HepG2 (cell line): ENCODE results near the gene SPECC1L. TPM values are rescaled to one million over a fixed set of nuclear protein-coding genes. Genes with fewer than 3 reads are reported as not detected.

Experiments
- ATAC-seq: fragments of 200-7000 bp; cut with Tn5 transposase; 3 replicates; pipeline ENCODE4 v1.9.1; 2020; ENCODE audit warnings: mild to moderate bottlenecking, moderate library complexity
- BruUV-seq: library from RNA; stranded (reverse); fragments of 400-500 nt; replicated peaks from 2 replicates; lab custom pipeline; 2021; lab: Mats Ljungman, UMichigan
- CTCF ChIA-PET: fragments of 300-600 bp; formaldehyde crosslinking; extraction: SDS; loops from one replicate; lab custom pipeline; 2021; ENCODE audit warnings: low total read pairs, inconsistent platforms, low intra/inter-chr PET ratio; lab: Yijun Ruan, JAX
- POLR2A ChIA-PET: fragments of 350-600 bp; sonication (Branson Sonifier 250); formaldehyde crosslinking; loops from one replicate; lab custom pipeline; 2020; ENCODE audit warnings: antibody characterized with exemption, inconsistent platforms; lab: Yijun Ruan, JAX
- DNase-seq: peaks from one replicate; pipeline ENCODE4 v3.0.0-alpha.2; 2015; ENCODE audit warnings: low spot score
- FAIRE-seq: peaks from 3 replicates; lab custom pipeline; 2011; peaks lifted over from hg19 to GRCh38; lab: Jason Lieb, UNC
- H2AFZ ChIP-seq: one replicate; pipeline ENCODE4 v1.6.1; 2011; ENCODE audit warnings: low read length, inconsistent platforms
- H3K27ac ChIP-seq: fragments of 300-600 bp; 3 replicates; pipeline ENCODE4 v1.8.0; 2011; ENCODE audit warnings: mixed run types, mild to moderate bottlenecking, mixed read lengths, low read length, inconsistent platforms; ENCODE audit not compliant: insufficient read depth; ENCODE audit errors: extremely low read length
- H3K27me3 ChIP-seq, 2 experiments: fragments of 200-600 bp in 1 of 2; 2 replicates in 1 of 2; 3 replicates in 1 of 2; pipeline versions ENCODE4 v1.6.0 to v1.8.0; 2011; ENCODE audit warnings: low read length in 2 of 2, mild to moderate bottlenecking in 2 of 2, moderate library complexity in 2 of 2, inconsistent platforms in 1 of 2; ENCODE audit not compliant: insufficient read depth in 2 of 2, control insufficient read depth in 1 of 2
- H3K36me3 ChIP-seq, 2 experiments: fragments of 200-600 bp in 1 of 2; replicated peaks in 1 of 2; 2 replicates in 1 of 2; 3 replicates in 1 of 2; pipeline versions ENCODE4 v1.5.1 to v1.8.0; 2011; ENCODE audit warnings: low read length in 2 of 2, inconsistent platforms in 1 of 2; ENCODE audit not compliant: insufficient read depth in 2 of 2, control insufficient read depth in 1 of 2
- H3K4me1 ChIP-seq: 2 replicates; pipeline ENCODE4 v1.5.1; 2012; ENCODE audit warnings: low read length, inconsistent platforms; ENCODE audit not compliant: insufficient read depth
- H3K4me2 ChIP-seq: 2 replicates; pipeline ENCODE4 v1.6.0; 2011; ENCODE audit warnings: low read depth, low read length, inconsistent platforms
- H3K4me3 ChIP-seq, 3 experiments: fragments of 200-600 bp in 1 of 3; sonication (generic), shearing (Covaris generic) in 1 of 3; replicated peaks in 1 of 3; 2 replicates each; pipeline ENCODE4 v1.5.1; 2011 to 2016; ENCODE audit warnings: low read length in 3 of 3, inconsistent platforms in 2 of 3, low read depth in 2 of 3, mild to moderate bottlenecking in 2 of 3, control low read depth in 1 of 3, mixed read lengths in 1 of 3; ENCODE audit not compliant: insufficient read depth in 1 of 3
- H3K79me2 ChIP-seq: one replicate; pipeline ENCODE4 v1.6.1; 2011; ENCODE audit warnings: low read length, inconsistent platforms; ENCODE audit not compliant: insufficient read depth
- H3K9ac ChIP-seq: 2 replicates; pipeline ENCODE4 v1.6.0; 2011; ENCODE audit warnings: mild to moderate bottlenecking, low read depth, low read length, inconsistent platforms; ENCODE audit not compliant: insufficient read depth
- H3K9me3 ChIP-seq: 2 replicates; pipeline ENCODE4 v1.5.1; 2012; ENCODE audit warnings: mild to moderate bottlenecking, low read length
- H4K20me1 ChIP-seq: 2 replicates; pipeline ENCODE4 v1.6.0; 2011; ENCODE audit warnings: inconsistent platforms, mild to moderate bottlenecking, low read length, moderate library complexity; ENCODE audit not compliant: insufficient read depth
- ATF7 ChIP-seq, 2 experiments: fragments of 450-650 bp in 1 of 2; sonication (generic) in 1 of 2; formaldehyde crosslinking in 1 of 2; IDR thresholded peaks; 2 replicates each; pipeline versions ENCODE4 v1.4.0 to v1.6.1; 2016 to 2020; ENCODE audit warnings: antibody characterized with exemption in 1 of 2, mild to moderate bottlenecking in 1 of 2, missing genetic modification reagents in 1 of 2
- CSRNP2 ChIP-seq: sonication (generic); formaldehyde crosslinking; conservative IDR thresholded peaks from 2 replicates; pipeline ENCODE4 v1.8.0; 2022; ENCODE audit warnings: low read depth, missing genetic modification reagents
- FOXA3 ChIP-seq: IDR thresholded peaks from 2 replicates; pipeline ENCODE4 v1.6.1; 2016; ENCODE audit warnings: missing genetic modification reagents, missing compliant biosample characterization
- FUBP1 ChIP-seq: sonication (generic); formaldehyde crosslinking; IDR thresholded peaks from 2 replicates; pipeline ENCODE4 v1.5.1; 2020; ENCODE audit warnings: missing genetic modification reagents, mild to moderate bottlenecking, borderline replicate concordance
- MXI1 ChIP-seq: IDR thresholded peaks from 3 replicates; pipeline ENCODE4 v1.6.1; 2012; ENCODE audit warnings: low read depth, low read length, inconsistent platforms, borderline replicate concordance
- NCOA1 ChIP-seq: sonication (generic); formaldehyde crosslinking; IDR thresholded peaks from 2 replicates; pipeline ENCODE4 v1.9.0; 2021; ENCODE audit warnings: missing genetic modification reagents
- REXO4 ChIP-seq: sonication (generic); formaldehyde crosslinking; IDR thresholded peaks from 2 replicates; pipeline ENCODE4 v1.8.0; 2022; ENCODE audit warnings: missing genetic modification reagents, mild to moderate bottlenecking, borderline replicate concordance
- RFXAP ChIP-seq: sonication (generic); formaldehyde crosslinking; IDR thresholded peaks from 2 replicates; pipeline ENCODE4 v1.4.0; 2020; ENCODE audit warnings: missing genetic modification reagents, borderline replicate concordance
- SETDB1 ChIP-seq: sonication (generic); formaldehyde crosslinking; IDR thresholded peaks from 2 replicates; pipeline ENCODE4 v1.5.1; 2020; ENCODE audit warnings: missing genetic modification reagents, mild to moderate bottlenecking, borderline replicate concordance
- SNAI1 ChIP-seq: sonication (generic); formaldehyde crosslinking; IDR thresholded peaks from 2 replicates; pipeline ENCODE4 v1.5.0; 2020; ENCODE audit warnings: mild to moderate bottlenecking, missing genetic modification reagents, borderline replicate concordance
- ZFP1 ChIP-seq: IDR thresholded peaks from 2 replicates; pipeline ENCODE4 v1.6.1; 2016
- ZGPAT ChIP-seq: IDR thresholded peaks from 2 replicates; pipeline ENCODE4 v1.6.1; 2016; ENCODE audit warnings: mild to moderate bottlenecking
- ZNF136 ChIP-seq: sonication (generic); formaldehyde crosslinking; IDR thresholded peaks from 2 replicates; pipeline ENCODE4 v1.8.1; 2022; ENCODE audit warnings: low read depth, mild to moderate bottlenecking, moderate library complexity, missing genetic modification reagents
- ZSCAN21 ChIP-seq: sonication (generic); formaldehyde crosslinking; IDR thresholded peaks from 2 replicates; pipeline ENCODE4 v1.8.0; 2022; ENCODE audit warnings: mild to moderate bottlenecking, missing genetic modification reagents, moderate library complexity, borderline replicate concordance
- WGBS: methylation state at CpG from one replicate; pipeline ENCODE4 v1.1.6; 2017; ENCODE audit warnings: low lambda C conversion rate; 5-methylcytosine and 5-hydroxymethylcytosine counted together
- in situ Hi-C: cut with HindIII; loops from 2 replicates; pipeline ENCODE4 v1.10.0; 2017; ENCODE audit warnings: low pct_unique_long_range_greater_than_20kb; ENCODE audit not compliant: extremely low pct_ligation_motif_present
- intact Hi-C: fragments of 100-400 bp; cut with micrococcal nuclease; formaldehyde crosslinking; loops from one replicate; pipeline ENCODE4 v1.10.0; 2022; ENCODE audit not compliant: unreplicated experiment
- polyA plus RNA-seq, 8 experiments: library from polyadenylated mRNA; depleted of rRNA in 3 of 8; stranded (reverse) in 7 of 8; unstranded in 1 of 8; fragments of >200 nt; fragmentation: Illumina TruSeq in 4 of 8; extraction: Trizol in 4 of 8; gene quantifications; 2 replicates each; pipeline versions ENCODE4 v1.2.1 to v1.2.3, GENCODE V29; 2011 to 2016; ENCODE audit warnings: low read depth in 4 of 8, missing spikeins in 1 of 8, mixed read lengths in 1 of 8; ENCODE audit not compliant: insufficient read depth in 1 of 8
- total RNA-seq, 5 experiments: library from RNA; depleted of rRNA; stranded (reverse); fragments of >200 nt; fragmentation: Illumina TruSeq; extraction: Trizol; gene quantifications; 2 replicates each; pipeline ENCODE4 v1.2.3, GENCODE V29; 2016; ENCODE audit warnings: low read depth in 1 of 5
- TF ChIP-seq, protein P1 (sequence below): fragments of 450-650 bp; IDR thresholded peaks from 2 replicates; pipeline ENCODE4 v1.6.1; 2017

SPECC1L gene
- total and polyA plus RNA-seq, 2 of the 13 experiments (the other 11 are each of a cell fraction or from before 2014, with no cell fraction given) = 14.1 to 30.3 TPM

DNA sequence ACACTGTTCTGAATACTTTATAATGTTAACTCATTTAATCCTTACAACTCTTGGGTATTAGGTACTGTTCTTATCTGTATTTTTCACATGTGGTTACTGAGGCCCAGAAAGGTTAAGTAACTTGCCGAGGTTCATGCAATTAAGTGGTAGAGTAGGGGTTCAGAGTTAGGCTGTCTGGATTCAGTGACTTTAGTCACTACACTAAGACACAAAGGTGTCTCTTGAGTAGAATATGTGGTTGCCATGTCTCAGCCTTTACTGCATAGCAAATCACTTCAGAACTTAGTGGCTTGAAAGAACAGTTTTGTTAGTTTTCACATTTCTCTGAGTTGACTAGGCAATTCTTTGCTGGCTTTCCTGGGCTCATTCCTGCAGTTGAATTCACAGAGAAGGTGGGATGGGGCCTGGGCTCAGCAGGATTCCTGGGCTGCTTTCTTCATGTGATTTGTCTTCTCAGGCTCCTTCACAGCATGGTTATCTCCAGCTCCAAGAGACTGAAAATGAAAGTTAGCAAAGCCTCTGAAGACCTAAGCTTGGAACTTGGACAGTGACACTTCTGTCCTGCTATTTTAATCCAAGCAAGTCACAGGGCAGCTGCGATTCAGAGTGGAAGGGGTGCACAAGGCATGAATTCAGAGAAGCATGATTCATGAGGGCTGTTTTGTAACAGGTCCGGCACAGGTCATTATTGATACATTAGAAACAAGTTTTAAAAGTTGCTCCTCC lies 68.3 kb downstream of the SPECC1L start:
- in situ Hi-C loops = no loop called here
- ATAC-seq = no peak
- Histone ChIP-seq H3K36me3 (peaks cover 20 to 73% of the 10 kb centered on the region in 2 experiments), H3K4me3 (no peak overlapping the region), H3K27me3 (no peaks in the 10 kb centered on the region), H3K4me2 (no peak overlapping the region), H2AFZ (no peak overlapping the region), H3K9ac (no peak overlapping the region), H3K79me2 (no peaks in the 10 kb centered on the region), H3K27ac (no peak overlapping the region), H3K4me1 (no peaks in the 10 kb centered on the region), H4K20me1 (no peaks in the 10 kb centered on the region), H3K9me3 (no peaks in the 10 kb centered on the region)
- TF ChIP-seq SETDB1 (no peak), CSRNP2 (no peak), FOXA3 (CRISPR knock-in tag) (no peak), ZSCAN21 (CRISPR knock-in tag) (no peak), RFXAP (CRISPR knock-in tag) (no peak), ZNF136 (CRISPR knock-in tag) (no peak), ATF7 (IDR thresholded peaks at IDR 0.05) (no peak), ATF7 (CRISPR knock-in tag; IDR thresholded peaks at IDR 0.05) (no peak), FUBP1 (CRISPR knock-in tag) (no peak), NCOA1 (CRISPR knock-in tag) (no peak), MXI1 (no peak), SNAI1 (CRISPR knock-in tag) (no peak), ZGPAT (CRISPR knock-in tag) (no peak), ZFP1 (CRISPR knock-in tag) (no peak), REXO4 (CRISPR knock-in tag) (no peak)
- TF ChIP-seq, protein P1, sequence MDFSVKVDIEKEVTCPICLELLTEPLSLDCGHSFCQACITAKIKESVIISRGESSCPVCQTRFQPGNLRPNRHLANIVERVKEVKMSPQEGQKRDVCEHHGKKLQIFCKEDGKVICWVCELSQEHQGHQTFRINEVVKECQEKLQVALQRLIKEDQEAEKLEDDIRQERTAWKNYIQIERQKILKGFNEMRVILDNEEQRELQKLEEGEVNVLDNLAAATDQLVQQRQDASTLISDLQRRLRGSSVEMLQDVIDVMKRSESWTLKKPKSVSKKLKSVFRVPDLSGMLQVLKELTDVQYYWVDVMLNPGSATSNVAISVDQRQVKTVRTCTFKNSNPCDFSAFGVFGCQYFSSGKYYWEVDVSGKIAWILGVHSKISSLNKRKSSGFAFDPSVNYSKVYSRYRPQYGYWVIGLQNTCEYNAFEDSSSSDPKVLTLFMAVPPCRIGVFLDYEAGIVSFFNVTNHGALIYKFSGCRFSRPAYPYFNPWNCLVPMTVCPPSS = no peak
- ChIA-PET POLR2A (no interaction called here), CTCF (no interaction called here)
- no peak for FAIRE-seq
- intact Hi-C loops = no loop called here
- WGBS = 100% methylated on average over 3 of the region's 3 CpGs
- DNase-seq = no peak
- BruUV-seq = no TSS peak
